GM21390 (cell line): ENCODE data around the gene SLCO1A2.

ENCODE experiments used
- ATAC-seq: cut with Tn5 transposase; IDR thresholded peaks from one replicate; pipeline ENCODE4 v1.9.1; 2021; ENCODE audit not compliant: unreplicated experiment

SLCO1A2 gene

GRCh38 chr12:21220266-21220665 lies 114.5 kb downstream of the SLCO1A2 start:
- no peak for ATAC-seq

DNA sequence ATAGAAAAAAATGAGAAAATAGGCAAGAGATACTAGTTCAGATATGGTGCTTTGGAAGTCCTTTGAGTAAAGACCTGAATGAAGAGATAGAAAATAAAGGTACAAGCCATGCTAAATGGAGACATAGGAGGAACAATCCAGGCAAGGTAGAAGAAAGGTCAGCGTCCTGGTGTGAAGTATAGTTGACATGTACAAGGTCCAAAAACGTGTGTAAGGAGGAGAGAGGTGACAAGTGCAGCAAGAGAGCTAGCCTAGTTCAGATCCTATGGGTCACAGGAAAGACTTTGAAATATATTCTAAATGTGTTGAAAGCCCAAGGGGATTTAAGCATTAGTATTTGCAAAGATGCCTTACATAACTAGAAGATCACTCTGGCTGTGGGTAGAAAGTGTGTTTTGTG lies 115.5 kb downstream of the SLCO1A2 start:
- no peak for ATAC-seq
